ENCODE results near the gene YPEL2.
"Not testable (repeated sequence)": the region's sequence is repeated elsewhere in the genome, so short reads cannot be mapped to it uniquely, and the experiment has no call there.

The YPEL2 gene

GRCh38 chr17:59391021-59391420, 59.6 kb downstream of the YPEL2 start:
- in situ Hi-C loops (cut with MboI; ENCODE audit: low sequenced_read_pairs, unreplicated experiment): no loop called here
- no peak for TF ChIP-seq CTCF (IDR thresholded peaks at IDR 0.05; ENCODE audit: borderline replicate concordance, control extremely low read depth, extremely low read depth, insufficient read depth, missing control alignments)
- no peak for DNase-seq (ENCODE audit: low spot score)

GRCh38 chr17:59392973-59393679, 61.7 kb downstream of the YPEL2 start:
- DNase-seq (ENCODE audit: low spot score): no peak
- in situ Hi-C loops (cut with MboI; ENCODE audit: low sequenced_read_pairs, unreplicated experiment): no loop called here
- no peak for TF ChIP-seq CTCF (IDR thresholded peaks at IDR 0.05; ENCODE audit: borderline replicate concordance, control extremely low read depth, extremely low read depth, insufficient read depth, missing control alignments)

GRCh38 chr17:59393742-59394410, 62.4 kb downstream of the YPEL2 start:
- in situ Hi-C loops (cut with MboI; ENCODE audit: low sequenced_read_pairs, unreplicated experiment); DNase-seq (ENCODE audit: low spot score): not testable (repeated sequence)

GRCh38 chr17:59396134-59396826, 64.8 kb downstream of the YPEL2 start:
- no peak for TF ChIP-seq CTCF (IDR thresholded peaks at IDR 0.05; ENCODE audit: borderline replicate concordance, control extremely low read depth, extremely low read depth, insufficient read depth, missing control alignments)
- no peak for DNase-seq (ENCODE audit: low spot score)
- in situ Hi-C loops (cut with MboI; ENCODE audit: low sequenced_read_pairs, unreplicated experiment): no loop called here

- DNase-seq (ENCODE audit: low spot score): no peak
- TF ChIP-seq CTCF (IDR thresholded peaks at IDR 0.05; ENCODE audit: borderline replicate concordance, control extremely low read depth, extremely low read depth, insufficient read depth, missing control alignments): no peak
- in situ Hi-C loops (cut with MboI; ENCODE audit: low sequenced_read_pairs, unreplicated experiment): no loop called here
Measured at GRCh38 chr17:59397316-59398073, 66.0 kb downstream of the YPEL2 start.

- no peak for DNase-seq (ENCODE audit: low spot score)
- no peak for TF ChIP-seq CTCF (IDR thresholded peaks at IDR 0.05; ENCODE audit: borderline replicate concordance, control extremely low read depth, extremely low read depth, insufficient read depth, missing control alignments)
Measured at GRCh38 chr17:59399914-59400313, 68.5 kb downstream of the YPEL2 start.

More at GRCh38 chr17:59399914-59400313, 68.5 kb downstream of the YPEL2 start:
- in situ Hi-C loops (cut with MboI; ENCODE audit: low sequenced_read_pairs, unreplicated experiment): no loop called here
